Measurements from ENCODE around the gene EDIL3.
A peak's percentile ranks its signal among the peaks of the same experiment; 100 is the strongest.
"Not testable (repeated sequence)": the region's sequence is repeated elsewhere in the genome, so short reads cannot be mapped to it uniquely, and the experiment has no call there.

Gene EDIL3

GRCh38 chr5:84322646-84323045, 62.0 kb downstream of the EDIL3 start:
- intact Hi-C loops (cut with DNase I) = no loop called here
- no peak for DNase-seq

DNA sequence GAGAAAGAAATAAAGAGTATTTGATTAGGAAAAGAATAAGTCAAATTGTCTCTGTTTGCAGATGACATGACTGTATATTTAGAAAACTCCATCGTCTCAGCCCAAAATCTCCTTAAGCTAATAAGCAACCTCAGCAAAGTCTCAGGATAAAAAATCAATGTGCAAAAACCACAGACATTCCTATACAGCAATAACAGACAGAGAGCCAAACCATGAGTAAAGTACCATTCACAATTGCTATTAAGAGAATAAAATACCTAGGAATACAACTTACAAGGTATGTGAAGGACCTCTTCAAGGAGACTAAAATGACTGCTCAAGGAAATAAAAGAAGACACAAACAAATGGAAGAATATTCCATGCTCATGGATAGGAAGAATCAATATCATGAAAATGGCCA, 66.9 kb downstream of the EDIL3 start:
- intact Hi-C loops (cut with DNase I); DNase-seq: not testable (repeated sequence)

DNA sequence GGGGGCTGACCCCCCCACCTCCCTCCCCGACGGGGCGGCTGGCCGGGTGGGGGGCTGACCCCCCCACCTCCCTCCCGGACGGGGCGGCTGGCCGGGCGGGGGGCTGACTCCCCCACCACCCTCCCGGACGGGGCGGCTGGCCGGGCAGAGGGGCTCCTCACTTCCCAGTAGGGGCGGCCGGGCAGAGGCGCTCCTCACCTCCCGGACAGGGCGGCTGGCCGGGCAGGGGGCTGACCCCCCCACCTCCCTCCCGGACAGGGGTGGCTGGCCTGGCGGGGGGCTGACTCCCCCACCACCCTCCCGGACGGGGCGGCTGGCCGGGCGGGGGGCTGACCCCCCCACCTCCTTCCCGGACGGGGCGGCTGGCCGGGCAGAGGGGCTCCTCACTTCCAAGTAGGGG, 72.4 kb downstream of the EDIL3 start:
- DNase-seq; intact Hi-C loops (cut with DNase I): not testable (repeated sequence)

- DNase-seq; intact Hi-C loops (cut with DNase I): not testable (repeated sequence)
Observed at GRCh38 chr5:84309850-84310249, 74.8 kb downstream of the EDIL3 start.

GRCh38 chr5:84306601-84307000, 78.1 kb downstream of the EDIL3 start:
- DNase-seq = no peak
- intact Hi-C loops (cut with DNase I) = no loop called here

DNA sequence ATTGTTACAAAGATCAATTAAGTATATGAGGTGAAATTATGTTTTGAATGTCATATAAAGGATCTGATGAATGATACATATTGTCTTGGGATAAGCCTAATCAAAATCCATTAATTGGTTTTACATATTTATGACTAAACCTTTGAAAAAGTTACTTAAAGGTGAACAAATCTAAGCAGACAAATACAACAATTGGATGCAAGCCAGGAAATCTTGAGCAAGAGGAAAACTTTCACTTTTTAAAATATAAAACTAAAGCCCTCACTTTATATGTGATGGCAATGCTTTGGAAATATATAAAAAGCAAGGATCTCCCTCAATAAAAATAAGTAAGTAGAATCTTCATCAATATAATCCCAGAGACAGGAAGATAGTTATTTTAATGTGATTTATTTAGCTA, 80.1 kb downstream of the EDIL3 start:
- DNase-seq = no peak
- intact Hi-C loops (cut with DNase I) = no loop called here

DNA sequence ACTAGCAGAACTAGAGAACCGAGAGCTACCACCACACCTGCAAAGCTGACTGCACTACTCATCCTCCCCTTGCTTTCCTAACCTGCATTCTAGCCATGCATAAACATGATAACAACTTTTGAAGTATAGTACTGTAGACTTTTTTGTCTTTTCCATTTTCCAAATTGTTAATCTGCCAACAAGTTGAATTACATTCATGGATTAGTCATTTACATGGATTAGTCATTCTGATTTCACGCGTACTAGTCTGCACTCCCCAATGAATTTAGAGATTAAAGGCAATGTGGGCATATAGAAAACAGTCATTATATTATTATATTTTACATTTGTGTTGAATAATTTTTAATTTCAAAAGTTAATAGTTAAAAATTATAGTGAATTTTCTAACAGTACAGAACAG, 81.4 kb downstream of the EDIL3 start:
- intact Hi-C loops (cut with DNase I) = no loop called here
- DNase-seq = no peak

DNA sequence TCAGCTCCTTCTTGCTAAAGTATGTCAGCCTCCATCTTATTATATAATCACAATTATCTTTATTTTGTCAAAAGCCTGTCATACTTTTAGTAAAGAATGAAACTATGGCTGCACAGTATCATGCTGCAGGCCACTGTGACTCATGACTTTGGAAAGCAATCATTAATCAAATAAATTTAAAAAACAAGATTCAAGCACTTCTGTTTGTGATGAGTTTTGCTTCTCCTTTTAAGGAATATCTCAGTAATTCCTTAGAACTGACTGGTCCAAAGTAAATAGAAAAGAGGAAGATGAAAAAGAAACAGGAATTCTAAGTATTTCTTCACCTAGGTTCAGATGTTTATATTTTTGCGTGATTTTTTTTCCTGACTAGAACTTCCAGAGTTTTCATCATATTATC, 83.1 kb downstream of the EDIL3 start:
- DNase-seq = no peak
- intact Hi-C loops (cut with DNase I) = no loop called here

DNA sequence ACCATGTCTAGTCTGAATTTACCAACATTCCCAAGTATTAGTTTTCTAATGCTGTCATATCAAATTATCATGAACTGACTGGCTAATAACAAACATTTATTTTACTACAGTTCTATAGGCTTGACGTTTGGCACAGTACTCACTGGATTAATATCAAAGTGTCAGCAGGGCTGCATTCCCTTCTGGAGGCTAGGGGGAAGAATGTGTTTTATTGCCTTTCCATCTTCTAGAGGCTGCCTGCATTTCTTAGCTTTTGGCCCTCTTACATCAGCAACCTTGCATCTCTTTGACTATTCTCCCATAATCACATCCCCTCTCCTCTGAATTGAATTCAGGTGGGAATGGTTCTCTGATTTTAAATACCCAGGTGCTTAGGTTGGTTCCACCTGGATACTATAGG, 84.7 kb downstream of the EDIL3 start:
- intact Hi-C loops (cut with DNase I) = no loop called here
- DNase-seq = no peak

GRCh38 chr5:84298628-84299027, 86.1 kb downstream of the EDIL3 start:
- intact Hi-C loops (cut with DNase I) = no loop called here
- DNase-seq = no peak

DNA sequence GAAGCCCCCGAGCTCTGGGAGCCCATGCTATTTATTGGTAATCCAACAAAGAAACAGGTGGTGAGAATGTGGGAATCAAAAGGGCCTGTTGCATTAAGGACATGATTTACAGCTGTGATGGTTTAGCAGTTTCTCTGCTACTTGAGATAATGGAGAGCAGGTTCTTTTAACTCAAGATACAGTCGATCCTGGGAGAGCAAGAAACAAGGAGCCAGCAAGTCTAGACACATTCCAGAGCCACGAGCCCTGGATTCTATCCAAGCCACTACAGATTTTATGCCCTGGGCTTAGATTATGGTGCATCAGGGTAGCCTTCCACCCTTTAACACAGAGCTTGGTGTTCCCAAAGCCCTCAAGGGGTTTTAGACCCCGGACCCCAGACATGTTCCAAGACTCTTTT, 87.0 kb downstream of the EDIL3 start:
- not testable (repeated sequence) for DNase-seq

DNA sequence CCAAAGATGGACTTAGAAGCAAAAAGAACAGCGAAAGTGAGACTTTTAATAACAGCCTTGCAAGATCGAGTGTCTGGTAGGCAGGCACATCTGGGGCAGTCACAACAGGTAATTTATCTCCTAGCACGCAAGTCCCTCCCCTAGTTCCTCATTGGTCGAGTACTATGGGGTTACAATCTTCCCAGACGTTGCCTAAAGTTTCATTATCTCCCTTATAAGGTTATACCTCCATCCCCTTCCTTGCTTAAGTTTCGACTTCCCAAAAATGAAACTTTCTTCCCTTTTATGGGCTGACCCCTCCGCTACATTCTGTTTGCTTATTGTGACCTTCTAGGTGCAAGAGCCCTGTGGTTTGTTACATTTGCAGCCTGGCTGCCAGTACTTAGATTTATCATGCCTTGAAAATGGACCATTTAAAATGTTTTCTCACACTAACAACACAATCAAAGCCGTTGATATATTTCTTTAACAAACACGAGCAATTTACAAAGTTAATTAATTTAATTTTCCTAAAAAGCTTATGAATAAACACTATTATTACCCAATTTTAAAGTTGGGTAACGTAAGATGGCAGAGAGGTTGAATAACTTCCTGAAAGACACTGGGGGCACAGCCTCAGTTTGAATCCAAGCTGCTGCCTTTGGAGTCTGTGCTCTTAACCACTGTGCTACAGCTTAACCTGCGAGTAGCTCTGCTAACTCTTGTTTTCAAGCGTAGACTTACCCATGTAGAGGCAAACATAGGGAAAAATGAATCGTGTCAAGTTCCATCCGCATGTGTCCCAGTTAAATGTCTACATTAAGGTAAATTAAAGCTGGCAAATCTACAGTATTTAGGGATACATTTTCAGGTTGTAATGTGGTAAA, 91.7 kb downstream of the EDIL3 start:
- intact Hi-C loops (cut with DNase I) = no loop called here
- DNase-seq = no peak

More for the DNA sequence above, 87.0 kb downstream of the EDIL3 start:
- intact Hi-C loops (cut with DNase I) = not testable (repeated sequence)

GRCh38 chr5:84292000-84292642, 92.6 kb downstream of the EDIL3 start:
- peak in 11 of 42 donors; percentile 10 to 68 (median 47) for DNase-seq
- intact Hi-C loops (cut with DNase I) = no loop called here

GRCh38 chr5:84290673-84291072, 94.0 kb downstream of the EDIL3 start:
- DNase-seq = no peak
- intact Hi-C loops (cut with DNase I) = no loop called here

- DNase-seq = peak in 9 of 42 donors; percentile 5 to 60 (median 37)
- intact Hi-C loops (cut with DNase I) = no loop called here
Observed at GRCh38 chr5:84290161-84290560, 94.5 kb downstream of the EDIL3 start.

- no peak for DNase-seq
- intact Hi-C loops (cut with DNase I) = loop anchor here (10.0 kb wide), 1 partner anchor 97 kb away; the partner anchor contains the start of gene EDIL3
Observed at GRCh38 chr5:84287951-84288350, 96.7 kb downstream of the EDIL3 start.

DNA sequence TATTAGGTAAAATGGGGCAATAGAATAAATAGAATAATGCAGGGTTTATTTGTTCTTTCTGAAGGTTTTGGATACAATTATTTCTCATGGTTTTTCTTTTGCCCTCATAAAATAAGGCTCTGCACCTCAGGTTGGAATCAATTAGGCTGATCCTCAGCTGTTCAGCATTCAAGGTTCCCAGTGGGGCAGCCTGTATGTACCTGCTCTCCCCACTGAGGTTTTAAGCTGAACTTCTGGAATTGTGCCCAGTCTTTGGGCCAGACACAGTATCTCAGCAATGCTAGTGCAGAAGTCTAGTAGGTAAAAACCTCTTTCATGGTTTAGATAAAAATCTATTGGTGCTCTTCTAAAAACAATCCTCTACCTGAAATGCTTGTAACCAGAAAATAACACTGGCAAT, 98.0 kb downstream of the EDIL3 start:
- intact Hi-C loops (cut with DNase I) = loop anchor here (10.0 kb wide), 1 partner anchor 98 kb away; the partner anchor contains the start of gene EDIL3
- DNase-seq = no peak

DNA sequence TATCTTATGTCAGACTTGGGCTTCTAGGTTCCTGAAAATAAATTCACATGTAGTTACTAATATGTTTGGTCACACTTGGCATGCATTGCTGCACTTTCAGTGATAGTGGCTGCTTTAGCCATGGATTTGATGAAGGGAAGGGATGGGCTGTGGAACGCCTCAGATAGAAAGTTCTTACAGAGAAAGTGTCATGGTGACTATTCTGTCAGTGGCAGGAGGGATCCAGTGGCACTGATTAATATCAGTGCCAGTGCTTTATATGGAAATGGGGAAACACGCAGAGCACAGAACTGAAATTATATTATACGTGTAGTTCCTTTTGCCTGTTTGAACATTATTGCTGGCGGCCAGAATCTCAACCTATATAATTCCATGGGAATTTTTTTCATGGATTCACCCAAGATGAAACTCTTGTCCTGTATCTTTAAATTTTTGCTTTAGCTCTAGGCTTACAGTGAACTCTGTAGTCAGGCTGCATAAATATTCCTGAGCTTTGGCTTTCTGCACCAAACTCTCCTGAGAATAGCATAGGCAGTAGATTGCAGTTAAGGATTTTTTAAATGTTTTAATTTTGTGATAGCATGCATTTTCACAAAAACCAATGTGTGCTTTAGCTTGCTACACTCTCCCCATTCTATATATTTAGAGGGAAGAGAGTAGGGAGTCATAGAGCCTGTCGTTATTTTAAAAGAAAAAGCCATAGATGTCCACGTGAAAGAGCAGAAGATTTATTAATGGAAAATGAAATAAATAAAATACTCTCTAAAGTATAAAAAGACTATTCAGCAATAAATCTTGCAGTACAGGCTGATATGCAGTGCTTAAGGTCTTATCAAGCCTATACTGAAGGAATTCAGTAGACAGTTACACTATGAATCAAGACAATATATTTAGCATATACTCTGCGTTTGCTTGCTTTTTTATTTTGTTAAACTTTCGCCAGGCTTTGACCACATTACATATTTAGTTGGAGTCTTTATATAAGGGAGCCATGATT, 98.7 kb downstream of the EDIL3 start:
- intact Hi-C loops (cut with DNase I) = loop anchor here (10.0 kb wide), 1 partner anchor 99 kb away; the partner anchor contains the start of gene EDIL3
- no peak for DNase-seq

DNA sequence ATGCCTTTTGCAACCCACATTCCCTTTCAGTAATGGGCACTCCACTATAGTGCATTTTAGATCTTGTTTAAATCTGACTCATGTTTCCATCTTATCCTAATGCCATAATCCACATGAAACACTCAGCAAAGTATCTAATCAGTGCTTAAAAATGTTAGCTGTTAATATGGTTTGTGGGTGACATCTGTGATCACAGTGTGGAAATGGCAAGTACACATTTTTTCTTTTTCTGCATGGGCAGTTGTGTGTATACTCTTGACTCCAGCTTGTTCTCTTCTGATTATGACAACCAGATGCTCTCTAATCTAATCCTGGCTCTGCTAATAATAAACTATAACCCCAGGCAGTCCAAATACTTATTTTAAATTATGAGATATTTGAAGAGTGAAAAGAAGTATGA, 103.3 kb downstream of the EDIL3 start:
- intact Hi-C loops (cut with DNase I) = loop anchor here (10.0 kb wide), 1 partner anchor 103 kb away; the partner anchor contains the start of gene EDIL3
- no peak for DNase-seq
